ENCODE data around the gene DAZAP1.
A peak's percentile ranks its signal among the peaks of the same experiment; 100 is the strongest.

DAZAP1 gene

DNA sequence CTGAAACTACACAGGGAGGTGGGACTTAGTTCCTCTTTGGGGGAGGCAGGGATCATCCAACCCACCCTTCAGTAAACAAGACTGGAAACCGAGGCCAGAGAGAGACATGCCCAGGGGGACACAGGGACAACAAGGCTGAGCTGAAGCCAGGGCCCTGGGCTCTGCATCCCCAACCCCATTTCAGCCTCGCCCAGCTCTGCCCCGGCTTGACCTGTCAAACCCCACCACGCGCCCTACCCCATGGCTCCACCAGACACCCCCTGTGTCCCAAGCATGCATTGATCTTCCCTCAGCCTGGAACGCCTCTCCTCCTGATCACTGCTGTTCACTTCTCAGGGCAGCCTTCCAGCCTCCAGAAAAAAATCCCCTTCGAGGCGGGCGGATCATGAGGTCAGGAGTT is 40.6 kb downstream of the DAZAP1 start:
- in situ Hi-C loops (cut with HindIII; ENCODE audit: low pct_ligation_motif_present, low pct_unique_long_range_greater_than_20kb, low sequenced_read_pairs): no loop called here
- DNase-seq: no peak

DNA sequence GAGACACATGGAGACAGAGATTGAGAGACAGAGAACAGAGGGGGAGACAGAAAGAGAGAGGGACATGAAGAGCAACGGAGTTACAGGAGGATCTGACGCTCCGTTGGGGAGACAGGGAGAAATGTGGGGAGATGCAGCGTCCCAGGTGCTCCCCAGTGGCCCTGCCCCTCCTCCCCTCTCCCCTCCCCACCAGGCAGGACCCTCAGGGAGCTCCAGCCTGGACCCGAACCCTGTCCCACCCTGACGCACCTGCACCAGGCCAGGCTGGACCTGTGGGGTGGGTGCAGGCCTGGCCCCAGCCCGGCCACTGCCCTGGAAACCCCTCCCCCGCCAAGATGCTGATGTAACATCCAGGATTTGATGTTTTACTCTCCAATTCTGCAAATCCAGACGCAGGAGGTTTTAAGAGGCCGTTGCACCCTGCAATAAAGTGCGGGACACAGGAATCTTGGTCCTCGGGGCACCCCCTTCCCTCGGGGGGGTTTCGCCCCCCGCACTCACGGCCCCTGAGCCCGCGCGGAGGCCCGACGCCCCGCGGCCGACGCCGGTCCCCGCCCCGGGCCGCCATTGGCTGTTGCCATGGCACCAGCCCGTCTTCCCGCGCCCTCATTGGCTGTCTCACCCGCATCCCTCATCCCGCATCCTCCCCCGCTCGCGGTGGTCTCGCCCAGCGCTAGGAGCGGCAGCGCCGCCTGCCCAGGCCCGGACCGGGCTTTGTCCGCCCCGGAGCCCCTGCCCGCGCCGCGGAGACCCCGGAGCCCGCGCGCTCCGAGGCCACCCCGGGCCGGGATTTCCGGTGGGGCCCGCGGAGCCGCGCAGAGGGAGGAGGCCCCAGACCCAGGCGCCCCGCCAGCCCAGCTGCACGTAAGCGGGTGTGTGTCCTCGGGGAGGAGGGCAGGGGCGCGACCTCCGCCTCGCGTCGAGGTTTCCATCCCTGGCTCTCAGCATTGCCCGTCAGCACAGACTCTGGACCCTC is 42.4 kb downstream of the DAZAP1 start, which contains the start of gene APC2:
TSS of gene APC2 (plus strand) at position 655 of the 976 bp plus-strand sequence. CDS start 2,881 bp downstream, outside the sequence.
- DNase-seq: peak; percentile 22
- in situ Hi-C loops (cut with HindIII; ENCODE audit: low pct_ligation_motif_present, low pct_unique_long_range_greater_than_20kb, low sequenced_read_pairs): no loop called here

DNA sequence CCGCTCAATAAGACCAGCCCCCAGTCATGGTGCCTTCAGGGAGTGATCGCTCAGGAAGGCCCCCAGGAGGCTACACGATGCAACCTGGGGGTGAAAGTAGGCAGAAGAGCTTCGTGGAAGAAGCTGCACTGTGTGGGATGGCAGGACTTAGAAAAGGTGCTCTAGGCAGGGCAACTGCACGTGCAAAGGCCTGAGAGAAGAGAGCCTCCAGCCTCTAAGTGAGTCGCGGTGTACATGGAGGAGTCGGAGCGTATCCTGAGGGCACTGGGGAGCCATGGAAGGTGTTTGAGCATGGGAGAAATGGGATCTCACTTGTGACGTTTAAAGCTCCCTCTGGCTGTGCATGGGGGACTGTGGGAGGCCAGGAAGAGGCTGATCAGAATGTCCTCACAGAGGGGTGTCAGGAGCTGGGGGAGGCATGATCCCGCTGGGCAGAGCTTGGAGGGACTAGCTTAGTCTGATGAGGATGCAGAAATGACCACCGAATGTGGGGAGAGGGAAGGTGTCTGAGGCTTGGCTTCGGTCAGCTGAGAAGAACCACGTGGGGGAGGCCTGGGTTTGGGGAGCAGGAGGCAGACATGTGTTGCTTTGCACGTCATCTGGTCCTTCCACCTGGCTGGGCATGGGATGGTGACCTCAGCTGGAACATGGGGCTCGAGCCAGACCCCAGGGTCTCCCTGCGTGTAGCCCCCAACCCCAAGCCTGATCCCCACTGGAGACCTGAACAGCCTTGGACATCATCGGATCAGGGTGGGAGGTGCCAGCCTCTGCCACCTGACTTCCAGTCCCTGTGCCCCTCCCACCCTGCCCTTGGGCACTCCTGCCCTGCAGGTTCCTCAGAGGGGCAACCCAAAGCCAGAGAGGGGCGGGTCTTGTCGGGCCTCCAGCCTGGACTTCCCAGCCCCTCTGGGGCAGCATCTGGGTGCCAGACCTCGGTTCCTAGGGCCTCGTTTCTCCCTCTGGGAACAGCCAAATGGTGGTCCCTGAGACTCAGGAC is 43.6 kb downstream of the DAZAP1 start:
- no peak for DNase-seq
- in situ Hi-C loops (cut with HindIII; ENCODE audit: low pct_ligation_motif_present, low pct_unique_long_range_greater_than_20kb, low sequenced_read_pairs): no loop called here

DNA sequence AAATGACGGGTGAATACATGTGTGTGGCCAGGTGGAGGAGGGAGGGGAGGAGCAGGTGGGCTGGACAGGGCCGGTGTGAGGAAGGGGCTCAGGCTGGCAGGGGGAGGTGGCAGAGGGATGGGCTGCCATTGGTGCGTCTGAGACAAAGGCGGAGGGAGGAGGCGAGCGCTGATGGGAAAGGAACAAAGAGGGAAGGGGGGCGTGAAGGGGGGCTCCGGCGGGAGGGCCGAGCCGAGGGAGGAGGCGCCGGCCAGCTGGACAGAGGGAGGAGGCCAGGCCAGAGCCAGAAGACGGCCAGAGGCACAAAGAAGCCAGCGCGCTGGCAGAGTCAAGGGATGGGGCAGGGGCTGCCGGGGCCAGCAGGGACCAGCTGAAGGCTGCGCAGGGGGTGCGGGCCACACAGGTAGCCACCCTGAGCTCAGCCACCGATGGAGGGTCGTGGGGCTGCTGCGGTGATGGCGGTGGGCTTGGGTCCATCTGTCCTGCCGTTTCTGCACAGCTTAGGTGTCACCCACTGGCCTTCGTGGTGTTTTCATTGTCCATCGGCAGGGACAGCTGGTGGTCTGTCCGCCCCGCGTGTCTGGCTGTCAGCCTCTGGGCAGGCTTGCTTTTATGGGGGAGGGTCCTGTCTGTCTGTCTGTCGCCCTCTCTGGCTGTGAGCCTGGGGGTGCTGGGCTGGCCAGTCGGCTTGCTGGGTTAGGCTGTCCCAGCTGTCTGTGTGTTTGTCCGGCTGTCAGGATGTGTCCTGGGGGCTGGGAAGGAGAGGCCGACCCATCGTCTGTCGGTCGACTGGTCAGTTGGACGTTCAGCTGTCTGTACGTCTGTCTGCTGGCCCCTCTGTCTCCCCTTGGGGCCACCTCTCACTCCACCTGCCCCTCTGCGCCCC is 44.8 kb downstream of the DAZAP1 start:
- in situ Hi-C loops (cut with HindIII; ENCODE audit: low pct_ligation_motif_present, low pct_unique_long_range_greater_than_20kb, low sequenced_read_pairs): no loop called here
- no peak for DNase-seq

DNA sequence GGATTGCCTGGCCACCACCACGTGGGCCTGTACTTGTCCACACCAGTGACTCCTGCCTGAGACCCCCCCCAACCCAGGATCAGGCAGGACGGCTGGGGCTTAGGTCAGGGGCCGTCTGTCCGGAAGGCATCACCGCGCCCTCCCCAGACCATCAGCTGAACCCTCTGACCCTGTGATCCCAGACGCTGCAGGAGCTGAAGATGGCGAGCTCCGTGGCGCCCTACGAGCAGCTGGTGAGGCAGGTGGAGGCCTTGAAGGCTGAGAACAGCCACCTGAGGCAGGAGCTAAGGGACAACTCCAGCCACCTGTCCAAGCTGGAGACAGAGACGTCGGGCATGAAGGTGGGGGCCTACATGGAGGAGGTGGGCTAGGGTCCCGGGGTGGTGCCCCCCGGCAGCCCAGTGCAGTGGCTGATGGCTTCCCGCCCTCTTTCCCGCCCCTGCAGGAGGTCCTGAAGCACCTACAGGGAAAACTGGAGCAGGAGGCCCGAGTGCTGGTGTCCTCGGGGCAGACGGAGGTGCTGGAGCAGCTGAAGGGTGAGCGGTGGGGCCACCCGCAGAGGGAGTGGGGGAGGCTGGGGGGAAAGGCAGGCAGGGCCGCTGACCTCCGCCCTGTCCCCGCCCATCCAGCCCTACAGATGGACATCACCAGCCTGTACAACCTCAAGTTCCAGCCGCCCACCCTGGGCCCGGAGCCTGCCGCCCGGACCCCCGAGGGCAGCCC is 45.6 kb downstream of the DAZAP1 start:
- DNase-seq: no peak
- in situ Hi-C loops (cut with HindIII; ENCODE audit: low pct_ligation_motif_present, low pct_unique_long_range_greater_than_20kb, low sequenced_read_pairs): no loop called here

DNA sequence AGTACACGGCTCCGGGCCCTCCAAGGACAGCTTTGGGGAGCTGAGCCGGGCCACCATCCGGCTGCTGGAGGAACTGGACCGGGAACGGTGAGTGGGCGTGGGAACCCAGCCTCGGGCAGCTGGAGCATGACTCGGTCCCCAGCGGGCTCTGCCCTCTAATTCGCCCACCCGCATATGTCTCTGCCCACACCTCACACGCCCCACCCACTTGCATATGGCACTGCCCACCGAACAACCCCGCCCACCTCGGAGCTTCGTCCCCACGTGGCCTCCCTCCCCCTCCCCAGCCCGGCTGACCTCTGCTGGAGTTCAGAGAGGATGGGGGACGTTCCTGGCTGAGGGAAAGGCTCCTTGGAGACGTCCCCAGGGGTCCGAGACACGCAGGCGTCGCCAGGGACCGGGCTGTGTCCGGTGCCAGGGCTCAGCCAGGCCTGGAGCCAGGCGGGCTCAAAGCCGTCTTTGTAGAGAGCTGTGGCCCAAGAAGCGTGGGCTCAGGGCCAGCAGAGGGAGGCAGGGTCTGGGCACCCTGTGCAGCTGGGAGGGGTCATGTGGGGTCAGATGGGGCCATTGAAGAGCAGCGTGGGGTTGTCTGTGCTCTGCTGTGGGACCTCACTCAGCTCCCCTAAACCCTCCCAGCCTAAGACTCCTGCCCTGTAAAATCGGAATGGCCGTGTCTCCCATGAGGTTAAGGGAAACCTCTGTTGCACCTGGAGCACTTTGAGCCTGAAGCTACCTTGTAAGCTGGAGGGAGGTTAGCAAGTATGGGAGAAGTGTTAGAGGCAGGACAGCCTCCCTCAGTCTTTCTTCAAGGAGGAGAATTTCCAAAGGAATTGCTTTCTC is 46.4 kb downstream of the DAZAP1 start:
- in situ Hi-C loops (cut with HindIII; ENCODE audit: low pct_ligation_motif_present, low pct_unique_long_range_greater_than_20kb, low sequenced_read_pairs): no loop called here

DNA sequence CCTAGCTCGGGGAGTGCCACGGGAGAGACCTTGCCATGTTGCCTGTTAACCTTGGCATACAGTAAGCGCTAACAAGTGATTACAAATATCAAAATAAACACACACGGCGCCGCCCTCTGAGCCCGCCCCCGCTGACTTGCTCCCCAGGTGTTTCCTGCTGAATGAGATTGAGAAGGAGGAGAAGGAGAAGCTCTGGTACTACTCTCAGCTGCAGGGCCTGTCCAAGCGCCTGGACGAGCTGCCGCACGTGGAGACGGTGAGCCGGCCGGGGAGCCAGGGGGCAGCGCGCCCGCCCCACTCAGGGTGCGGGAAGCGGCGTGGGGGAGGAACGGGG is 47.6 kb downstream of the DAZAP1 start:
- in situ Hi-C loops (cut with HindIII; ENCODE audit: low pct_ligation_motif_present, low pct_unique_long_range_greater_than_20kb, low sequenced_read_pairs): no loop called here
- no peak for DNase-seq

More for the DNA sequence above, 46.4 kb downstream of the DAZAP1 start:
- DNase-seq: no peak

DNA sequence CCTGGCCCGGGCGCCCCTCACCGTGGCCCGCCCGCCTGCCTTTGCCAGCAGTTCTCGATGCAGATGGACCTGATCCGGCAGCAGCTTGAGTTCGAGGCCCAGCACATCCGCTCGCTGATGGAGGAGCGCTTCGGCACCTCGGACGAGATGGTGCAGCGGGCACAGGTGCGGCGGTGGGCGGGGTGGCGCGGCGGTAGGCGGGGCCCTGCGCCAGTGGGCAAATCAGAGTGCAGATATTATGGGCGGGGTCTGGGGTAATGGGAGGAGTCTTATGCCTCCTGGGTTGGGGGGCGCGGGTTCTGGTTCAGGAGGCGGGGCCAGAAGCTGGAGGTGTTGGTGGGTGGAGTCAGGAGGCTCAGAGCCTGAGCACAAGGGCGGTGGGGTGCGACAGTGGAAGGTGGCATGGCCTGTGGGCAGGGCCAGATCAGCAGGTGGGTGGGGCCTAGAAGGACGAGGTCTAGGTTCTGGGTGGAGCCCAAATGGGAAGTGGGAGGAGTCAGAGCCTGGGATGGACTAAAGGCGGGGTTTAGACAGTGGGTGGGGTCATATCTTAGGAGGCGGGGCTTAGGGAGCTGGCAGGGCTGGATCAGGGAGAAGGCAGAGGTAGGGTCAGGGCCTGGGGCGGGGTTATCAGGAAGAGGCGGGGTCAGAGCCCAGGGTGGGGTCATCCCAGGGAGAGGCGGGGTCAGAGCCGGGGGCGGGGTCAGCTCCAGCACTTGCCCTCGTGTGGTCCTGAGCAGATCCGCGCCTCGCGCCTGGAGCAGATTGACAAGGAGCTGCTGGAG is 48.1 kb downstream of the DAZAP1 start:
- in situ Hi-C loops (cut with HindIII; ENCODE audit: low pct_ligation_motif_present, low pct_unique_long_range_greater_than_20kb, low sequenced_read_pairs): no loop called here
- peak; percentile 38 for DNase-seq

DNA sequence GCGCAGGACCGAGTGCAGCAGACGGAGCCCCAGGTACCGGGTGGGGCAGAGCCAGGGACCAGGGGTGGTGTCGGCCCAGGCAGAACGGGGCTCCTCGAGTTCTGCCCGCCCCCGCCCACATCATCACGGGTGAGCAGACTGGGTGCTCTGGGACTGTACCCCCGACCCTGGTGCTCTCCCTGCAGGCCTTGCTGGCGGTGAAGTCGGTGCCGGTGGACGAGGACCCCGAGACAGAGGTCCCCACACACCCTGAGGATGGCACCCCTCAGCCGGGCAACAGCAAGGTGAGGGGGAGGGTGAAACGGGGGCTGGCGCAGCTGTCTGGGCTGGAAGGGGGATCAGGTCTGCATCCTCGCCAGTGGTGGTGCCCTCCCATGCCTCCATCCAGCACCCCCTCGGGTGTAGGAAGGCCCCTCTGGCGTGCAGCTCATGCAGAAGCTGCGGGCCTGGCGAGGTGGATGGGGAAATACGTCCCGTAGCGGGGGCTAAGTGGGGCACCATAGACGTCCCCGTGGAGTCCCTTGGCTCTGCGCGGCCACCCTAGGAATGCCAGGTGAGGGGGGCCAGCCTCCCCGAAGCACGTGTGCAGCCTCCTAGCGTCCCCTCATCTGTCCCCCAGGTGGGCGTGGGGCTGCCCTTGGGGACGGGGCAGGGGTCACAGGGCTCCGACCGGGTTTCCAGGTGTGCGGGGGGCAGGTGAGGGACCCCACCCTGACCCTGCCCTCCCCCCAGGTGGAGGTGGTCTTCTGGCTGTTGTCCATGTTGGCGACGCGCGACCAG is 48.9 kb downstream of the DAZAP1 start:
- no peak for DNase-seq
- in situ Hi-C loops (cut with HindIII; ENCODE audit: low pct_ligation_motif_present, low pct_unique_long_range_greater_than_20kb, low sequenced_read_pairs): no loop called here

DNA sequence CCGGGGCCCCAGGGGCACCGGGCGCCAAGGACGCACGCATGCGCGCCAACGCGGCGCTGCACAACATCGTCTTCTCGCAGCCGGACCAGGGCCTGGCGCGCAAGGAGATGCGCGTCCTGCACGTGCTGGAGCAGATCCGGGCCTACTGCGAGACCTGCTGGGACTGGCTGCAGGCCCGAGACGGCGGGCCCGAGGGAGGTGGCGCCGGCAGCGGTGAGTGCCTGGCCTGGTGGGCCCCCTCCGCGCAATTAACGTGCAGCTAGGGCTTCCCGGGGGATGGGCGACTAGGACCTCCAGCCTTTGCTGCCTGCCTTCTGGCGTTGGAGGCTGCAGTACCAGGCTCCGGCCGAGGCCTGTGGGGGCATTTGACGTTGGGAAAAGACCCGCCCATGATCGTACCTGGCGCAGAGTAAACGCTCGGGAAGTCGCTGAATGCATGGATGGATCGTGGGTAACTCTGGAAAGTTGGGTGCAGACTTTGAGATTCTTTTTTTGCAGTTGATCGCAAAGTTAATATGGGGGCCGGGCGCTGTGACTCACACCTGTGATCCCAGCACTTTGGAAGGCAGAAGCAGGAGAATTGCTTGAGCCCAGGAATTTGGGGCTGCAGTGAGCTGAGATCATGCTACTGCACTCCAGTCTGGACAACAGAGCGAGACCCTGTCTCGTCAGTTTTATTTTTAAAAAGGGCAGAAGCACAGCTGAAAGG is 49.8 kb downstream of the DAZAP1 start:
- DNase-seq: no peak
- in situ Hi-C loops (cut with HindIII; ENCODE audit: low pct_ligation_motif_present, low pct_unique_long_range_greater_than_20kb, low sequenced_read_pairs): no loop called here

DNA sequence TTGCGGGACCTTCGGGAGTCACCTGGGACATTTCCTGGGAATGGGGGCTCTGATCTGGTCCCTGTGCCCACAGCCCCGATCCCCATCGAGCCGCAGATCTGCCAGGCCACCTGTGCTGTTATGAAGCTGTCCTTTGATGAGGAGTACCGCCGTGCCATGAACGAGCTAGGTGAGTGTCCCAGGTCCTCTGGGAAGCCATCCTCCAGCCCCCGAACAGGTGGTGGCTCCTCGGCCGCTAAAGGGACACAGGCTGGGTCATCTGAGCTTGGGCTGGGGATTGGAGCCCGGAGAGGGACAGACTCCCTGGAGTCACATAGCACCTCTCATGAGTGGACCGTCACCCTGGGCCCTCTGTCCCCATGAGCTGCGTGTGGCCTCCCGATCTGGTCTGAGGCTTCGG is 50.5 kb downstream of the DAZAP1 start:
- DNase-seq: no peak
- in situ Hi-C loops (cut with HindIII; ENCODE audit: low pct_ligation_motif_present, low pct_unique_long_range_greater_than_20kb, low sequenced_read_pairs): no loop called here

DNA sequence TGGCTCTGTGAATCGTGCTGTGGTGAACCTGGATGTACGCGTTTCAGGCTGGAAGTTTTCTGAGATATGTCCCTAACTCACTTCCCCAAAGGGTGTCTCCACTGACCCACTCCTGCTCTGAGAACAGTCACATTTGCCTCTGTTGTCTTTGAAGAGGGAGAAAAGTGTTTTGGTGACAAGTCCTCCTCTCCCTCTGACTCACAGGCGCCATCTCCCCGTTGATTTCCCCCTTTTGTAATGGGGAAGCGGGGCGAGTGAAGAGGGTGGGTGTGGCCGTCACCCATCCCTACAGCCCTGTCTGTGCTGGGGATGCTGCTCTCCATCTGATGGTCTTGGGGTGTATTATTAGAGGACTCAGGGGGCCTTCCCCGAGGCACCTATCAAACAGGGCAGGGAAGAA is 52.1 kb downstream of the DAZAP1 start:
- DNase-seq: no peak
- in situ Hi-C loops (cut with HindIII; ENCODE audit: low pct_ligation_motif_present, low pct_unique_long_range_greater_than_20kb, low sequenced_read_pairs): no loop called here

DNA sequence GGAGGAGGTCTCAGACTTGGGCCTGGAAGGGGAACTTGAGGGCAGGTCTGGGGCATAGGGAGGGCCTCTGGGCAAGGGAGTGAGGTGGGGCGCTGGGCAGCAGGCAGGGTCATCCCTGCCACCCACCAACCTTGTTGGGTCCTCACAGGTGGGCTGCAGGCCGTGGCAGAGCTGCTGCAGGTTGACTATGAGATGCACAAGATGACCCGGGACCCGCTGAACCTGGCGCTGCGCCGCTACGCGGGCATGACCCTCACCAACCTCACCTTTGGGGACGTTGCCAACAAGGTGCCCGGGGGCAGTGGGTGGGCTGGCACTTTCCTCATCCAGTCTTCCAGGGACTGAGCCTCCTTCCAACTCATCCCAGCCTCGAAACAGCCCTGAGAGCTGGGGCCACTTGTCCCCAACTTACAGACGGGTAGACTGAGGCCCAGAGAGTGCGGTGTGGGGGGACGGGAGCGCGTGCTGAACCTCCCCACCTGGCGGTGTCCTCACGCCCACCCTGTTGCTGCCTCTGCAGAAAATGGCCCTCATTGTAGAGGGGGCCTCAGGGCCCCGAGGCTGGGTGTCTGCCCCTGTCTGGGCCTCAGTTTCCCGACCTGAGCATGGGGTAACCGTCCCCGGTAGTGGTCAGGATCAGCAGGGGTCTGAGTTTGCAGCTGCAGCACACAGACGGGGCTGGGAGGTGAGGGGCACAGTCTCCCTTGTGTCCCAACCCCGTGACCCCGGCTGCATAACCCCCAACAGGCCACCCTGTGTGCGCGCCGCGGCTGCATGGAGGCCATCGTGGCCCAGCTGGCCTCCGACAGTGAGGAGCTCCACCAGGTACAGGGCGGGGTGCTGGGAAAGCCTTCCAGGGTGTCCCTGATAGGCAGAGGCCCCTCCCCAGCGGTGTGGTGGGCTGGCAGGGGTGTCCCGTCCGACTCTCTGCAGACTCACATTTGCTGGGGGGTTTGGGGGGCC is 52.9 kb downstream of the DAZAP1 start:
- in situ Hi-C loops (cut with HindIII; ENCODE audit: low pct_ligation_motif_present, low pct_unique_long_range_greater_than_20kb, low sequenced_read_pairs): no loop called here
- DNase-seq: no peak

DNA sequence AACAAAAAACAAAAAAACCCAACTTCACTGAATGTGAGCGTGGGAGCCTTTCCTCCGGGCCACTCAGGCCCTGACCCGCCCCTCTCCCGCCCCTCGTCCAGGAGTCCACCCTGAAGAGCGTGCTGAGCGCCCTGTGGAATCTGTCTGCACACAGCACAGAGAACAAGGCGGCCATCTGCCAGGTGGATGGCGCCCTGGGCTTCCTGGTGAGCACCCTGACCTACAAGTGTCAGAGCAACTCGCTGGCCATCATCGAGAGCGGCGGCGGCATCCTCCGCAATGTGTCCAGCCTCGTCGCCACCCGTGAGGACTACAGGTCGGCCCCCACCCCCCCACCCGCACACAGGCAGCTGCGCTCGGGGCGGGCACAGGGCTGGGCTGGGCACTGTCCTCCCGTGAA is 54.5 kb downstream of the DAZAP1 start:
- in situ Hi-C loops (cut with HindIII; ENCODE audit: low pct_ligation_motif_present, low pct_unique_long_range_greater_than_20kb, low sequenced_read_pairs): no loop called here
- DNase-seq: no peak

All from ACHN (cell line).